GM19240 (cell line): ENCODE measurements around the gene MDP1.
"Not testable (repeated sequence)": the region's sequence is repeated elsewhere in the genome, so short reads cannot be mapped to it uniquely, and the experiment has no call there.

Experiments used
- DNase-seq: peaks from one replicate; pipeline ENCODE4 v3.0.0; 2011; ENCODE audit warnings: low spot score; ENCODE audit not compliant: insufficient read length

The MDP1 gene

DNA sequence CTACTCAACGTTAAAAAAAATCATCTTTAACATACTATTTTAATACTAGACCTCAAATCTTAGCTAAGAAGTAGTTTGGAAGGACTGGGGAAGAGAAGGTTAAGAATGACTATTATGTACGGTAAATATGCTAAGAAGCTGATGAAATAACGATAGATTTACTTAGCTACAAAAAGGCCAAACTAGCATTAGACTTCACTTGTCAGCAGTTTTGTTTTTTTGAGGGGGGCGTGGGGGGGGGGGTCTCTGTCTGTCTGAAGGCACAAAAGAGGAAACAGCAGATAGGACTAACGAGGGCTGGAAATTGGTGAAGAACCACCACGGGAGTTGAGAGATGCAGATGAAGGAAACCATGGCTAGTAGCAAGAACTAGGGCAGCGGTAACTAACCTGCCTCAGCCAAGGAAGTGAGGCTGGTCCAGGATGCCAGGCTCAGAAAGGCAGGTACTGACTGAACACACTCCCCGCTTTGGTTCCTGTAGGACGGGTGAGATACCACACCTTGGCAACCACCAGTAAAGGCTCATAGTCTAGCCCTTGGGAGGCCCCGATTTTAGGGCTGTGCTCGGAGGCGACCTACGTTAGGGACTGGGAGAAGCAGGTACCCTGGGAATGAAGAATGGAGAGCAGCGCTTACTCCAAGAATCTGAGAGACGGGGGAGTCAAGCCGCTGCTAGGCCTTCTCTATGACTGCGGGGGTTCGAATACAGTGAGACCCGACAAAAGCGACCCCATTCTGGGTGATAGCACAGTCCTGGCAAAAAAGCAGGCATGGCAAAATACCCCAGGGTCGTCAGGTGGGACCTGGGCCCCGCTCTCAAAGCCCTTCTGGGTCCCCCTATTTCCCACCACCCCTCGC lies 15.6 kb upstream of the MDP1 start:
- DNase-seq, result no peak

DNA sequence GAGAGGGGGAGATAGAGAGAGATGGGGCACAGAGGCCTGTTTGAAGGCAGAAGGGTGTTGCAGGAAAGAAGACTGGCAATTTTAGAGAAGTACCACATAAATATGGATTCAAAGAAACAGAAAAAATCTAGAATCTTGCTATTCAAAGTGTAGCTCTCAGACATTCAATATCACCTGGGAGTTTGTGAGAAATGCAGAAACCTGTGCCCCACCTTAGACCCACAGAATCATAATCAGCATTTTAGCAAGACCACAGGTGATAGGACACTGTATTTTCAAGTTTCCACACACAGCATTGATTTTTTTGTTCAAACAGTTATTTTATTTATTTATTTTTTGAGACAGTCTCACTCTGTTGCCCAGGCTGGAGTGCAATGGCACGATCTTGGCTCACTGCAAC lies 13.0 kb upstream of the MDP1 start:
- DNase-seq, result no peak

- DNase-seq, result no peak
Measured at GRCh38 chr14:24226473-24226872, 10.6 kb upstream of the MDP1 start.

DNA sequence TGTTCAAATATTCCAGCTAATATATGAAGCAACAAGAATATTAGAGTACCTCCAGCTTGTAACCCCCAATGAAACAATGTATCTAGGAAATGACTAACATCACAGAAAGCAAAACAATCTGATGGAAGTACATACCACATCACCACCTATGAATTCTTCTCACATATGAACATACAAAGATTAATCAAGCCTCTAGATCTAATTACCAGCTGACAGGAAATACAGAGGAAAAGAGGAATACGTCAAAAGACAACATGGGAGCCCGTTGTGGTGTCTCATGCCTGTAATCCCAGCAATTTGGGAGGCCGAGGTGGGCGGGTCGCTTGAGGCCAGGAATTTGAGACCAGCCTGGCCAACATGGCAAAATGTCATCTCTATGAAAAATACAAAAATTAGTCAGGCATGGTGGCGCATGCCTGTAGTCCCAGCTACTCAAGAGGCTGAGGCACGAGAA lies 8.8 kb upstream of the MDP1 start:
- no peak for DNase-seq

DNA sequence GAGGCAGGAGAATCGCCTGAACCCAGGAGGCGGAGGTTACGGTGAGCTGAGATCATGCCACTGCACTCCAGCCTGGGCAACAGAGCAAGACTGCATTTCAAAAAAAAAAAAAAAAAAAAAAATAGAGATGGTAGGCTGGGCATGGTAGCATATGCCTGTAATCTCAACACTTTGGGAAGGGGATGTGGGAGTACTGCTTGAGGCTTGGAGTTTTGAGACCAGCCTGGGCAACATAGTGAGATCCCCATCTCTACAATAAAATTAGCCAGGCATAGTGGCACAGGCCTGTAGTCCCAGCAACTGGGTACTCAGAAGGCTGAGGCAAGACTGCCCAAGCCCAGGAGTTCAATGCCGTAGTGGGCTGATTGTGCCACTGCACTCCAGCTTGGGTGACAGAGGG lies 7.1 kb upstream of the MDP1 start:
- not testable (repeated sequence) for DNase-seq

DNA sequence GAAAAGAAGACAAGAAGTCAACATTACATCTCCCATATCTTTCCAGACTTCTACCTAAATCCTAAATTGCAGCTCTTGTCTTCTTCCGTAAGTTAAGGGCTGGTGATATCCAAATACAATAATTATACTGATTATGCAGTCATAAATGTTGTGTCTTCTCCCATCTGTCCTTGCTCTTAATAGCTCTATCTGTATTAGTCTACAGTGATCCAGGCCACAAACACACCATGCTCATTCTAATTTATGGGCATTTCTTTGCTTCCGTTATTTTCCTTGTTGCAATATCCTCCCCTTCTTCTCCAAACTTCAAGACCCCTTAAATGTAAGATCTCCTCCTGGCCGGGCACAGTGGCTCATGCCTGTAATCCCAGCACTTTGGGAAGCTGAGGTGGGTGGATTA lies 3.7 kb upstream of the MDP1 start:
- no peak for DNase-seq

- no peak for DNase-seq
Measured at GRCh38 chr14:24219080-24219479, 3.2 kb upstream of the MDP1 start.

GRCh38 chr14:24216876-24217275 lies 1.0 kb upstream of the MDP1 start:
- DNase-seq, result not testable (repeated sequence)

DNA sequence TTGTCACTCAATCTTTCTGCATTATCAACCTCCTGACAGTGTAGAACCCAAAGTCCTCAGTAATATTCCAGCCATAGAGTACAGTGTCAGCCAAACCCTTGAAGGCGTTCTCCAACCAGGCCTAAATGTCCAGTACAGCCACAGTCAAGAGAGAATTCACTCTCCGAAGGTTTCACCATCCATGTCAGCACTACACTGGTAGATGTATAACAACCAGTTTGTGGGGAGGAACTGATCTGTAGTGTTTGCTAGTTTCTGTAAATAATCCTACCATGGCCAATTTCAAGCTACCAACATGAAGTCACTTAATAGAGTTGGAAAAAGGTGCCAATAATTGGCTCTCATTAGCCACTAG lies 456 bp upstream of the MDP1 start:
- DNase-seq, result no peak

GRCh38 chr14:24213866-24214662 lies 1.8 kb downstream of the MDP1 start:
- no peak for DNase-seq

- DNase-seq, result peak; percentile 90
Measured at GRCh38 chr14:24212924-24213865, 2.7 kb downstream of the MDP1 start, which contains the start of gene CHMP4A. Gene CHMP4A (minus strand): TSS chr14:24213488. CDS start chr14:24213439, 49 bp downstream.

DNA sequence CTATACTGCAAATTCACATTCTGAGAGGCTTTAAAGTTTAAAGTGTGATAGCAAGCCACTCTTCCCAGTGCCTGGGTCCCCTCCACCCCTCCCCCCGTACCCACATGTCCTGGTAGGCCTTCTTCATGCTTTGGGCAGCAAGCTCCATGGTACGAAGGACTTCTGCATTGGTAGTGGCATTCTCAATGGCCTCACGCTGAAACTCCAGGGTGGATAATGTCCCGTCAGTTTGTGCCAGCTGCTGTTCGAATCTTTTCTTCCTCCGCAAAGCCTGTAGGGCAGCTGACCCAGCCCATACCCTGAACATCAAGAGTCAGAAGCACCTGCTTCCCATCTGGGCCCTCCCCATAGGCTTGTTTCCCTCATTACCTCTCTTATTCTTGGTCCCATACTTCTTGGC lies 4.6 kb downstream of the MDP1 start:
- DNase-seq, result no peak

DNA sequence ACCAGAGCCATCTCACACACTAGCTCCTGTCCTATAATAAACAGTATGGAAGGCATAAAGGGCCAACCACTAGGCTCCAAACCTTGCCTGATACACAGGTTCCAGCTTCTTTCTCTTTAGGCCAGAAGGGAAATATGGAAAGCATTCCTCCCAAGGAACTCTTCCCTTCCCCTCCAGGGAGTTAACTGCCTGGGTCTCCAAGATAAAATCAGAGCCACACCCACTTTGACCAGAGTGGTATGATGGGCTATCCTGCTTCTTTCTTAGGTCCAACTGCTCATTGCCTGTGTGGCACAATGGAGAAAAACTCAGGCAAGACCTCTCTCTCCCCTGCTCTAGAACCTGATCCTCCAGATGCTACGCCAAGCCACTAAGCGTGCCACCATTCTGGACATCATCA lies 8.2 kb downstream of the MDP1 start:
- DNase-seq, result no peak

DNA sequence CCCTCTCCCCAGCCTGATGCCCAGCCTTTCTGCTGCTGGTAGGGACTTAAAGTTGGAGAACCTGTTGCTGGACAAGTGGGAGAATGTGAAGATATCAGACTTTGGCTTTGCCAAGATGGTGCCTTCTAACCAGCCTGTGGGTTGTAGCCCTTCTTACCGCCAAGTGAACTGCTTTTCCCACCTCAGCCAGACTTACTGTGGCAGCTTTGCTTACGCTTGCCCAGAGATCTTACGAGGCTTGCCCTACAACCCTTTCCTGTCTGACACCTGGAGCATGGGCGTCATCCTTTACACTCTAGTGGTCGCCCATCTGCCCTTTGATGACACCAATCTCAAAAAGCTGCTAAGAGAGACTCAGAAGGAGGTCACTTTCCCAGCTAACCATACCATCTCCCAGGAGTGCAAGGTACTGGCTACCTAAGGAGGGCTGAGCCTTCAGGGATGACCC lies 8.7 kb downstream of the MDP1 start:
- no peak for DNase-seq

- DNase-seq, result no peak
Measured at GRCh38 chr14:24206260-24207103, 9.4 kb downstream of the MDP1 start.

GRCh38 chr14:24204163-24205146 lies 11.4 kb downstream of the MDP1 start:
- no peak for DNase-seq

DNA sequence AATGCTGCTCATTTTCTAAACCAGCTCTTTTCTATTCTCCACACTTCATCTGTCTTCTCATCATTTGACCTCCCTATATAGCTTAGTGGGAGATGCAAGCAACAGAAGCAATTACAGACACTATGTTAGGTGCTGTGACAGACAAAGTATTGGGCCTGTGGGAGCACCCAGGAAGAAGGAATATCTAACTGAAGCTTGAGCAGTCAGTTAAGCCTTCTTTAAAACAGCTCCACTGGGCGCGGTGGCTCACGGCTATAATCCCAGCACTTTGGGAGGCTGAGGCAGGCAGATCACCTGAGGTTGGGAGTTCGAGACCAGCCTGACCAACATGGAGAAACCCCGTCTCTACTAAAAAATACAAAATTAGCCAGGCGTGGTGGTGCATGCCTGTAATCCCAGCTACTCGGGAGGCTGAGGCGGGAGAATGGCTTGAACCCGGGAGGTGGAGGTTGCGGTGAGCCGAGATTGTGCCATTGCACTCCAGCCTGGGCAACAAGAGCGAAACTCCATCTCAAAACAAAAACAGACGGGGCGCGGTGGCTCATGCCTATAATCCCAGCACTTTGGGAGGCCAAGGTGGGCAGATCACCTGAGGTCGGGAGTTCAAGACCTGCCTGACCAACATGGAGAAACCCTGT lies 12.5 kb downstream of the MDP1 start:
- DNase-seq, result not testable (repeated sequence)

DNA sequence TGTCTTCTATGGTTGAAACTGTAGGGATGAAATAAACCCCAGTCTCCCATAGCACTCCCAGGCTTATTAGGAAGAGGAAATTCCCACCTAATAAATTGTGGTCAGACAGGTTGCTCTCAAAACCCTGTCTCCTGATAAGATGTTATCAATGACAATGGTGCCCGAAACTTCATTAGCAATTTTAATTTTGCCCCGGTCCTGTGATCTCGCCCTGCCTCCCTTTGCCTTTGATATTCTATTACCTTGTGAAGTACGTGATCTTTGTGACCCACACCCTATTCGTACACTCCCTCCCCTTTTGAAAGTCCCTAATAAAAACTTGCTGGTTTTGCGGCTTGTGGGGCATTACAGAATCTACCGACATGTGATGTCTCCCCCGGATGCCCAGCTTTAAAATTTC lies 13.3 kb downstream of the MDP1 start:
- DNase-seq, result not testable (repeated sequence)
